Measurements from ENCODE around the gene NUBP2. TPM values are rescaled to one million over a fixed set of nuclear protein-coding genes. Genes with fewer than 3 reads are reported as not detected.

The NUBP2 gene
- total and polyA plus RNA-seq, 10 of the 15 experiments (the other 5 are each of a cell fraction or from before 2014, with no cell fraction given): 1.9 to 129 (median 51.7) TPM

DNA sequence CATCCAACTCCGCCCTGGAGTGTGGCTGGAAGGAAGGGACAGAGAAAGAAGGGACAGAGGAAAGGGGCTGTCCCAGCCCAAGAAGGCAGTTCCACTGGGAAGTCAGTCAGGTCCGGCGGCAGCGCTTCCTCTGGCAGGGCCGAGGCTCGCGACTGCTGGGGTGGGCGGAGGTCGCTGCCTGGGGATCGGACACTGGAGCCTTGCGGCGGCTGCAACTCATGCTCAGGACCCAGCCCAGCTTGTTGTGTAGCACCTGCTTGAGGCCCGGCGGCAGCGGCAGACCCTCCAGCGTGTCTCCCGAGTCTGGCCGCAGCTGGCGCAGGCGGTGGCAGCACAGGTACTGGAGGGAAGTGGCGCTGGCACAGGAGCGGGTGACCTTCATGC is 5.8 kb upstream of the NUBP2 start:
- in situ Hi-C loops (cut with MboI): no loop called here
- peaks cover 28% of the 10 kb centered on the region for H3K79me2 ChIP-seq (ENCODE audit: control insufficient read depth, insufficient read depth, low read length)

More for the DNA sequence above, 5.8 kb upstream of the NUBP2 start:
- no peaks in the 10 kb centered on the region for H3K9me3 ChIP-seq (replicated peaks; ENCODE audit: control insufficient read depth, insufficient read depth, low read length)
- H3K4me3 ChIP-seq: no peak overlapping the region
- no peak overlapping the region for H3K9ac ChIP-seq (ENCODE audit: control insufficient read depth, insufficient read depth, low read length)
- no peaks in the 10 kb centered on the region for H4K20me1 ChIP-seq (ENCODE audit: control insufficient read depth, insufficient read depth)
- H3K27ac ChIP-seq (ENCODE audit: control insufficient read depth, insufficient read depth): no peak overlapping the region
- ATAC-seq: no peak
- no peaks in the 10 kb centered on the region for H3K27me3 ChIP-seq (replicated peaks in 1 of 2; ENCODE audit: control insufficient read depth in 2 of 2, insufficient read depth in 2 of 2, low read length in 1 of 2)
- peaks cover 17% of the 10 kb centered on the region for H3K4me1 ChIP-seq (ENCODE audit: control insufficient read depth, insufficient read depth, low read length)
- SMC1A ChIA-PET (ENCODE audit: uncharacterized antibody, unreplicated experiment): no interaction called here
- CTCF ChIA-PET: no interaction called here
- no TSS peak for BruUV-seq (replicated peaks)
- FAIRE-seq: no peak
- 95% methylated on average over 22 of the region's 22 CpGs for WGBS (ENCODE audit: insufficient coverage, insufficient replicate concordance, low lambda C conversion rate, missing lambda C conversion rate)
- intact Hi-C loops (cut with micrococcal nuclease; ENCODE audit: unreplicated experiment): no loop called here
- H3K36me3 ChIP-seq (ENCODE audit: control insufficient read depth in 2 of 2, insufficient read depth in 2 of 2, low read length in 1 of 2): peaks cover 3 to 8% of the 10 kb centered on the region in 2 experiments; a peak in 3 of 4 replicates
- H3K4me2 ChIP-seq (ENCODE audit: control insufficient read depth, insufficient read depth): no peak overlapping the region
- no peak for TF ChIP-seq ZZZ3 (IDR thresholded peaks at IDR 0.05; ENCODE audit: control insufficient read depth, insufficient read length, low read depth)
- TF ChIP-seq RUNX3 (IDR thresholded peaks at IDR 0.05; ENCODE audit: low read length): no peak
- TF ChIP-seq, protein P1, sequence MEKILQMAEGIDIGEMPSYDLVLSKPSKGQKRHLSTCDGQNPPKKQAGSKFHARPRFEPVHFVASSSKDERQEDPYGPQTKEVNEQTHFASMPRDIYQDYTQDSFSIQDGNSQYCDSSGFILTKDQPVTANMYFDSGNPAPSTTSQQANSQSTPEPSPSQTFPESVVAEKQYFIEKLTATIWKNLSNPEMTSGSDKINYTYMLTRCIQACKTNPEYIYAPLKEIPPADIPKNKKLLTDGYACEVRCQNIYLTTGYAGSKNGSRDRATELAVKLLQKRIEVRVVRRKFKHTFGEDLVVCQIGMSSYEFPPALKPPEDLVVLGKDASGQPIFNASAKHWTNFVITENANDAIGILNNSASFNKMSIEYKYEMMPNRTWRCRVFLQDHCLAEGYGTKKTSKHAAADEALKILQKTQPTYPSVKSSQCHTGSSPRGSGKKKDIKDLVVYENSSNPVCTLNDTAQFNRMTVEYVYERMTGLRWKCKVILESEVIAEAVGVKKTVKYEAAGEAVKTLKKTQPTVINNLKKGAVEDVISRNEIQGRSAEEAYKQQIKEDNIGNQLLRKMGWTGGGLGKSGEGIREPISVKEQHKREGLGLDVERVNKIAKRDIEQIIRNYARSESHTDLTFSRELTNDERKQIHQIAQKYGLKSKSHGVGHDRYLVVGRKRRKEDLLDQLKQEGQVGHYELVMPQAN (conservative IDR thresholded peaks at IDR 0.05): no peak
- no peak for TF ChIP-seq ZNF622 (IDR thresholded peaks at IDR 0.05)
- TF ChIP-seq, protein P2, sequence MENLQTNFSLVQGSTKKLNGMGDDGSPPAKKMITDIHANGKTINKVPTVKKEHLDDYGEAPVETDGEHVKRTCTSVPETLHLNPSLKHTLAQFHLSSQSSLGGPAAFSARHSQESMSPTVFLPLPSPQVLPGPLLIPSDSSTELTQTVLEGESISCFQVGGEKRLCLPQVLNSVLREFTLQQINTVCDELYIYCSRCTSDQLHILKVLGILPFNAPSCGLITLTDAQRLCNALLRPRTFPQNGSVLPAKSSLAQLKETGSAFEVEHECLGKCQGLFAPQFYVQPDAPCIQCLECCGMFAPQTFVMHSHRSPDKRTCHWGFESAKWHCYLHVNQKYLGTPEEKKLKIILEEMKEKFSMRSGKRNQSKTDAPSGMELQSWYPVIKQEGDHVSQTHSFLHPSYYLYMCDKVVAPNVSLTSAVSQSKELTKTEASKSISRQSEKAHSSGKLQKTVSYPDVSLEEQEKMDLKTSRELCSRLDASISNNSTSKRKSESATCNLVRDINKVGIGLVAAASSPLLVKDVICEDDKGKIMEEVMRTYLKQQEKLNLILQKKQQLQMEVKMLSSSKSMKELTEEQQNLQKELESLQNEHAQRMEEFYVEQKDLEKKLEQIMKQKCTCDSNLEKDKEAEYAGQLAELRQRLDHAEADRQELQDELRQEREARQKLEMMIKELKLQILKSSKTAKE (IDR thresholded peaks at IDR 0.05; ENCODE audit: low read depth, poor library complexity, severe bottlenecking): no peak
- no peak for TF ChIP-seq CHD4 (IDR thresholded peaks at IDR 0.05)
- TF ChIP-seq ZNF217 (IDR thresholded peaks at IDR 0.05): no peak
- TF ChIP-seq KAT2A (conservative IDR thresholded peaks at IDR 0.05; ENCODE audit: control insufficient read depth, low read depth, low read length): no peak
- TF ChIP-seq CBFB (IDR thresholded peaks at IDR 0.05; ENCODE audit: low read depth): no peak
- TF ChIP-seq, protein P3, sequence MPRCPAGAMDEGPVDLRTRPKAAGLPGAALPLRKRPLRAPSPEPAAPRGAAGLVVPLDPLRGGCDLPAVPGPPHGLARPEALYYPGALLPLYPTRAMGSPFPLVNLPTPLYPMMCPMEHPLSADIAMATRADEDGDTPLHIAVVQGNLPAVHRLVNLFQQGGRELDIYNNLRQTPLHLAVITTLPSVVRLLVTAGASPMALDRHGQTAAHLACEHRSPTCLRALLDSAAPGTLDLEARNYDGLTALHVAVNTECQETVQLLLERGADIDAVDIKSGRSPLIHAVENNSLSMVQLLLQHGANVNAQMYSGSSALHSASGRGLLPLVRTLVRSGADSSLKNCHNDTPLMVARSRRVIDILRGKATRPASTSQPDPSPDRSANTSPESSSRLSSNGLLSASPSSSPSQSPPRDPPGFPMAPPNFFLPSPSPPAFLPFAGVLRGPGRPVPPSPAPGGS (IDR thresholded peaks at IDR 0.05; ENCODE audit: borderline replicate concordance, insufficient read depth, low read depth, low read length, poor library complexity, severe bottlenecking): no peak
- RAD21 ChIA-PET (ENCODE audit: unreplicated experiment): no interaction called here
- POLR2A ChIA-PET: interaction anchor here (0.5 kb wide), 1 partner anchor 72 kb away, joined by 3 read pairs; no protein-coding TSS in a partner anchor
- no peak for DNase-seq (ENCODE audit: low read depth, low spot score)
- no peak overlapping the region for H2AFZ ChIP-seq (ENCODE audit: control insufficient read depth, low read depth, low read length)
